IPS-18c (cell line): ENCODE results near the gene RUNX3.

Experiments
- H3K4me3 ChIP-seq: 2 replicates; pipeline ENCODE4 v1.7.0; 2013; ENCODE audit warnings: low read depth, mild to moderate bottlenecking, low read length, moderate library complexity; ENCODE audit not compliant: insufficient read depth
- H3K9me3 ChIP-seq: one replicate; pipeline ENCODE4 v1.6.1; 2013; ENCODE audit warnings: mild to moderate bottlenecking, low read length, moderate library complexity; ENCODE audit not compliant: control insufficient read depth, insufficient read depth

Gene RUNX3

DNA sequence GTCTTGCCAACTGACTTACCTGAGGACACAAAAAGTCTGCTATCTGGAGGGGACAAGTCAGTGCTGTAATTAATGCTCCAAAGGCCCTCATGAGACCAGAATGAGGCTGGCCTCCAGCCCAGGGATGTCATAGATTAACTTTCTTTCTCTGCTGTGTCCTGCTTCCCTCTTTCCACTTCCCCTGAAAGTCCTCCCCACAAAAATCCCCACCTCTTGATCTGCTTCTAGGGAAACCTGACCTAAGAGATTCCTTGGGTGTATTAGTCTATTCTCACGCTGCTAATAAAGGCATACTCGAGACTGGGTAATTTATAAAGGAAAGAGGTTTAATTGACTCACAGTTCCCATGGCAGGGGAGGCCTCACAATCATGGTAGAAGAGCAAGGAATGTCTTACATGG, 39.2 kb downstream of the RUNX3 start:
- no peak overlapping the region for H3K4me3 ChIP-seq
- H3K9me3 ChIP-seq = peaks cover 2% of the 10 kb centered on the region

DNA sequence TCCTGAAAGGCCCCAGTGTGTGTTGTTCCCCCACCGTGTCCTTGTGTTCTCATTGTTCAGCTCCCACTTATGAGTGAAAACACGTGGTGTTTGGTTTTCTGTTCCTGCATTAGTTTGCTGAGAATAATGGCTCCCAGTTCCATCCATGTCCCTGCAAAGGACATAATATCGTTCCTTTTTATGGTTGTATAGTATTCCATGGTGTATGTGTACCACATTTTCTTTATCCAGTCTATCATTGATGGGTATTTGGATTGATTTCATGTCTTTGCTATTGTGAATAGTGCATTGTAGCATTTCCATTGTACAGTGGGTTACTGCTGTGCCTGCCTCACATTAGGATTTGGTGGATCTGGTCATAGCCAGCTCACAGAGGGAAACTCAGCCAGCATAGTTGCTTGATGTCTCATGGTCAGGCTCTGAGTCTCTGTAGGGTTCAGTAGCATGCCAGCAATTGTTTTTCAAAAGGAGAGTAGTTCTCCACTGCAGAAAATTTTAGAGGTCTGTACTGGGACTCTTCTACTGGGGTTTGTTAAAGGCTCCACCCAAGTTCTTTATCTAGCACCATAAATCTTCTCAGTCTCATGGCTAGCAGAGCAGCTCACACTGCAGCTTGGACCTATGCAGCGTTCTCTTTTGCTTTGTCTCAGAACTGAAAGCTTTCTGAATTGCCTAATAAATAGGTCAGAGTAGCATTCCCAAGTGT, 41.0 kb downstream of the RUNX3 start:
- Histone ChIP-seq H3K9me3 (peaks cover 2% of the 10 kb centered on the region), H3K4me3 (no peak overlapping the region)

DNA sequence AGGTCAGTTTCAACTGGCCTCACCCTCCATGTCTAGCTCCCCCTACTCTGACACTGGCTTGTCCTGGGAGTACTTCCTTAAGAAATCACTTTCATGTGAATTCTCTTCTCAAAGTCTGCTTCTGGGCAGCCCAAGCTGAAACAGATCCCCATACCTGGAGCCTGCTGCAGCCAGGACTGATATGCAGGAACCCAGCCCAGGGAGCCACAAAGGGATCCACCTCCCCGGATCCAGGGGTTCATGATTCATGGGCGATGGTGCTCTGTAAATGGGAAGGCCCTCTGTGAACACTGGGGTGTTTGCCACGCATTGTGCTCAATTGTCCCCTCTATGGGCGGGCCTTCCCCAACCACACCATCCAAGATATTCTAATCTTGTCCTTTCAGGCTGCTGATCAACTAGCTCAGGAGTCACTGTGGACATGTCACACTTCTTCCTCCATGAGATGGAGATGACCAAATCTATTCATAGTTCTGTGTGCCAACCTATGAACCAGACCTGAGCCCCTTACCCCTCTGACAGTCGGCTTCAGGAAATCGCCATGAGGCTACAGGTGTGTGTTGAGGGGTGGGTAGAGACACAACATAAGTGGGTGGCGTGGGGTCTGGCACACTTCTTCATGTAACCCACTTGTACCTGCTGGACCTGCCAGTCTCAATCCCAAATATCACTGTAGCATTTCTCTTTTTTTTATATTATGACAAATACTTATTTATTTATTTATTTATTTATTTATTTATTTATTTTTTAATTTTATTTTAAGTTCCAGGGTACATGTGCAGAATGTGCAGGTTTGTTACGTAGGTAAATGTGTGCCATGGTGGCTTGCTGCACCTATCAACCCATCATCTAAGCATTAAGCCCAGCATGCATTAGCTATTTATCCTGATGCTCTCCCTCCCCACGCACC, 41.8 kb downstream of the RUNX3 start:
- Histone ChIP-seq H3K9me3 (peaks cover 2% of the 10 kb centered on the region), H3K4me3 (no peak overlapping the region)

DNA sequence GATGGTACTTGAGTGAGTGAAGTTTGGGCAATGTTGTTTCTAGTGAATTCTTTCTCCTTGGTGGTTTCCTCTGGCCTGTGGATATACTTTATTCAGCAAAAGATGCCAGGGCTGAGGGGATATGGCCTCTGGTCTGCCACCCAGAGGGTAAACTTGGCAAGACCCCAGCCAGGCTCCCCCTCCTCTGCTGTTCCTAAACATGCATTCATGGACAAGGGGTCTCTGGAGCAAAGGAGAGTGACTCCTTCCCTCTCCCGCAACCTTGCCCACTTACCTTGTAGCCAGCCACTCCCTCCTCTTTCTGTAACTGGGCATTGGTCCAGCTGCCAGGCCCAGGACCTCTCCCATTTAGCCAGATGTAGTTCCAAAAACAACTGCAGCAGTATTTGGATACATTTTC, 43.8 kb downstream of the RUNX3 start:
- Histone ChIP-seq H3K9me3 (peaks cover 2% of the 10 kb centered on the region), H3K4me3 (no peak overlapping the region)

DNA sequence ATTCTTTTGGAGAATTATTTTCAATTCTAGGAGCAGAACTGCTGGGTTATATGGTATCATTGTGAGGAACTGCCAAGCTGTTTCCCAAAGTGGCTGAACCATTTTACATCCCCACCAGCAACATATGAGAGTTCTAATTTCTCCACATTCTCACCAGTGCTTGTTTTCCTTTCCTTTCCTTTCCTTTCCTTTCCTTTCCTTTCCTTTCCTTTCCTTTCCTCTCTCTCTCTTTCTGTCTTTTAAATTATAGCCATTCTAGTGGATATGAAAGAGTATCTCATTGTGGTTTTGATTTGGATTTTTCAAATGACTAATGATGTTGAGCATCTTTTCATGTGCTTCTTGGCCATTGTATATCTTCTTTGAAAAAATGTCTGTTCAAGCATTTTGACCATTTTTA, 45.3 kb downstream of the RUNX3 start:
- Histone ChIP-seq H3K9me3 (peaks cover 2% of the 10 kb centered on the region), H3K4me3 (no peak overlapping the region)

DNA sequence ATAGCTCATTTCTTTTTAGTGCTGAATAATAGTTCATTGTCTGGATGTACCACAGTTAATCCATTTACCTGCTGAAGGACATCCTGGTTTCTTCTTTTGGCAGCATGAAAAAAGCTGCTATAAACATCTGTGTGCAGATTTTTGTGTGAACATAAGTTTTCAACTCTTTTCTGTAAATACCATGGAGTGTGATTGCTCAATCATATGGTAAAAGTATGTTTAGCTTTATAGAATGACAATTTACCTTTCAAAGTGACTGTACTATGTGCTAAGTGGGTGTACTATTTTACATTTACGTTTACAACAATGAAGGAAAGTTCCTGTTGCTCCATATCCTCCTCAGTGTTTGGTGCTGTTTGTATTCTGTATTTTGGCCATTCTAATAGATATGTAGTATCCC, 49.0 kb downstream of the RUNX3 start:
- Histone ChIP-seq H3K9me3 (no peaks in the 10 kb centered on the region), H3K4me3 (no peak overlapping the region)

DNA sequence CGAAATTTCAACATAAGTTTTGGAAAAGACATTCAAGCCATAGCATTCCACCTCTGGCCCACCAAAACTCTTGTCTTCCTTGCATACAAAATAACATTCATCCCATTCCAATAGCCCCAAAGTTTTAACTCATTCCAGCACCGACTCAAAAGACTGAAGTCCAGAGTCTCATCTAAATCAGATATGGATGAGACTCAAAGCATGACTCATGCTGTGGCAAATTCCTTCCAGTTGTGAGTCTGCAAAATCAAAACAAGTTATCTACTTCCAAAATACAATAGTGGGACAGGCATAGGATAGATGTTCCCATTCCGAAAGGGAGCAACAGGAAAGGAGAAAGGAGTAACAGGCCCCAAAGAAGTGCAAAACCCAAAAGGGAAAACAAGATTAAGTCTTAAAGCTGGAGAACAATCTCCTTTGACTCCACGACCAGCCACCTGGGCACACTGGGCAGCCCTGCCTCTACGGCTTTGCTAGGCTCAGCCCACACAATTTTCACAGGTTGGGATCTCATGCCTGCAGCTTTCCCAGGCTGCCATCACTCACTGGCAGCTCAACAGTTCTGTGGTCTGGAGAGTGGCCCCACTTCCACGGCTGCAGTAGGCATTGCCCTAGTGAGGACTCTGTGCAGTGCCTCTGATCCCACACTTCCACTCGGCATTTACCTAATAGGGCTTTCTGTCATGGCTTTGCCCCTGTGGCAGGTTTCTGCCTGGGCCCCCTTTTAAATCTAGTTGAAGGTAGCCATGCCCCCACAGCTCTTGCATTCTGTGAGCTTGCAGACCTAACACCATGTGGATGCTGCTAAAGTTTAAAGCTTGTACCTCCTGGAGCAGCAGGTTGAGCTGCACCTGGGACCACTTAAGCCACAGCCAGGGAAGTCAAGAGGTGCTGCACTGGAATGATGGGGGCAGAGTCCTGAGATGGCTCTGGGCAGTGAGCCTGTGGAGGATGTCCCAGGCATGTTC, 51.0 kb downstream of the RUNX3 start:
- Histone ChIP-seq H3K9me3 (no peaks in the 10 kb centered on the region), H3K4me3 (no peak overlapping the region)

DNA sequence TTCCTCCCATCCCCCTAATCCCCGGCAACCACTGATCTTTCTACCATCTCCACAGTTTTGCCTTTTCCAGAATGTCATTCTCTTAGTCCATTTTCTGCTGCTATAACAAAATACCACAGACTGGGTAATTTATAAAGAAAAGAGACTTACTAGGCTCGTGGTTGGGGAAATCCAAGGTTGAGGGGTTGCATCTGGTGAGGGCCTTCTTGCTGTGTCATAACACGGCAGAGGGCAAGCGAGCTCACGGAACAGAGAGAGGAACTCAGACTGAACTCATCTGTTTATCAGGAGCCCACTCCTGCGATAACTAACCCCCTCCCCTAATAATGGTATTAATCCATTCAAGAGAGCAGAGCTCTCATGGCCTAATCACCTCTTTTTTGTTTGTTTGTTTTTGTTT, 52.0 kb downstream of the RUNX3 start:
- no peaks in the 10 kb centered on the region for H3K9me3 ChIP-seq
- H3K4me3 ChIP-seq = no peak overlapping the region

DNA sequence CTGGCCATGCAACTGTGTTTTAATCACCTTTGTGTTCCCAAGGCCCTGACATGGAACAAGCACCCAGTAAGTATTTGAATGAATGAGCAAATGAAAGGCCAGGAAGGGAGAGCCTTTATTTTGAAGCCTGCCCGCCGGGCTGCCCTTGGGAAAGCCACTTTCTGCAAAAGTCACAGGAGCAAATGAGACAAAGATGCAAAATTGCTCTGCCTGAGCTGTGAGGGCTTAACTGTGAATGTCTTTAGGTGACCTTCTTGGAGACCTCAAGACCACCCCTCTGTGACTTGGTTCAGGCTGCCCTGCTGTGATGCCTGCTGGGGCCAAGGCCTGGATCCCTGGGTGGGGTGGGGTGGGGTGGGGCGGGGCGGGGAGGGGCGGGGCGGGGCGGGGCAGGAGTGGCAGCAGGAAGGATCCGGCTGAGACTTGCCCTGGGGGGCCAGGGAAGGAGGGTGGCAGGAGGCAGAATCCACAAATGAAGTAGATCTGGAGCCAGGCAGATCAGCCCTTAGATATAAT, 54.0 kb downstream of the RUNX3 start:
- H3K4me3 ChIP-seq = no peak overlapping the region
- H3K9me3 ChIP-seq = no peaks in the 10 kb centered on the region

DNA sequence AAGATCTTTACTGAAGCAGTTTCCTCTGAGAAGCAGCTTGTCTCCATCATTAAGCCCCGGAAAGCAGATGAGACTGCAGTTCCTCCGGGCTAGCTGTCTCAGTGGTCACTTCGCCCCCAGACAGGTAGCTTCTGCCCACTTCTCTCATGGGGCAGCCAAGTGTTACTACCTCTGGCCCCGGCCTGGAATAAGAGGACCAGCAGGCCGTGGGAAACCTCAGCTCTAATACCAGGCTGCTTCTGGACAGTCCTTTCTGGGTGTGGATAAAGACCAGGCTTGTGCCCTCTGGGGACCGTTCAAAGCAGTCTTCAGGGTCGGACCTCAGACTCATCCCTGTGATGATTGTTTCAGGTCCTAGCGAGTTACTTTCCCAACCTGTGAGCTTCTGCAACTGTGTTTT, 54.8 kb downstream of the RUNX3 start:
- H3K9me3 ChIP-seq = no peaks in the 10 kb centered on the region
- H3K4me3 ChIP-seq = no peak overlapping the region

DNA sequence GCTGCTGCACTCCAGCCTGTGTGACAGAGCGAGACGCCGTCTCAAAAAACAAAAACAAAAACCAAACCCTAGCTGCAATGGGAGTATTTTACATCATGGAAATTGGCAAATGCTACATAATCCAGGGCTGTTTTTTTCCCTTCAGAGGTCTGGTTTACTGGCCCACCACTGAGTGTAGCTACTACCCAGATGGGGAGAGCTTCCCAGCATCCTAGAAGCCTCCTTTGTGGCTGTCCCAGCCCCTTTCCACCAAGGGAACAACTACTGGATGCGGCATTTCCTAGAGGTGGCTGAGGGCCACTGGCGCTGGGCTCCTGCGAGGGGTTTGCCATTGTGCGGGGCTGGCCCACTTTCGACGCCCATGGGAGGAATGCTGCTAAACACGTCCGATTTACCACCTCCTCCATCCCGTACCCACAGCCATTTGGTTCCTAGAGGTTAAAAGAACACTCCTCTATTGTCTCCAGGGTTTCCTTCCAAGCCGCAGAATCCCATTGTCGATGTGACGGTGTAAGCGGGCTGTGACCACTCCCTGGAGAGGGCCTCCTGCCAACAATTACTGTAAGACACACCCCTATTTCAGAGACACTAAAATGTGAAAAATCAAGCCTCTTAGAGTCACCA, 55.4 kb downstream of the RUNX3 start:
- Histone ChIP-seq H3K4me3 (no peak overlapping the region), H3K9me3 (no peaks in the 10 kb centered on the region)

DNA sequence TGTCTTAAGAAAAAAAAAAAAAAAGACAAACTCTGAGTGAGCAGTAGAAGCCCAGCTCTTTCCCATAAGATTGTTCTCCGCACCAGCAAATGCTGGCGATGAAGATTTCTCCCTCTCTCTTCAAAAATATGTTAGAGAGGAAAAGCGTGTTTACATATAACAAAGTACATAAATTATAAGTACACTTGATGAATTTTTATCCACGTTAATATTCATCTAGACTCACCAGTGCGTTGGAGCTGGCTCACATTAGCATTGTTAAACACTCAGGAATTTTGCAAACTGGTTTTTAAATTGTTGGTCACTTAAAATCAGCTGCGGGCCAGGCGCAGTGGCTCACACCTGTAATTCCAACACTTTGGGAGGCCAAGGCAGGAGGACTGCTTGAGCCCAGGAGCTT, 56.0 kb downstream of the RUNX3 start:
- no peaks in the 10 kb centered on the region for H3K9me3 ChIP-seq
- H3K4me3 ChIP-seq = no peak overlapping the region

DNA sequence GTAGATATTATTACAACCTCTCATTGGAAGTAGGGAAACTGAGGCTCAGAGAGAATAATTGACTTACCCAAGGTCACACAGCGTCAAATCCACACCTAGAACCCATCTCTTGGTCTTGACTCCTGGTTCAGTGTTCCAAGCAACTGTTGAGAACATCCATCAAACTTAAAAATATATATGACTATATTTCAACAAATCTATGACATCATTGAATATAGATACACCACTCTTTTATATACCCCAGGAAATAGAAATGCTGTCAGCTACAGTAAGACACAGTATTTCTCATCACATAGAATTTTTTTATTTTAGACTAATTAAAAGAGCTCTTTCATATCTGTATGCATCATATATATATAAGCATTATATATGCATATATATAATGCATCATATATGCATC, 56.9 kb downstream of the RUNX3 start:
- no peaks in the 10 kb centered on the region for H3K9me3 ChIP-seq
- H3K4me3 ChIP-seq = no peak overlapping the region

DNA sequence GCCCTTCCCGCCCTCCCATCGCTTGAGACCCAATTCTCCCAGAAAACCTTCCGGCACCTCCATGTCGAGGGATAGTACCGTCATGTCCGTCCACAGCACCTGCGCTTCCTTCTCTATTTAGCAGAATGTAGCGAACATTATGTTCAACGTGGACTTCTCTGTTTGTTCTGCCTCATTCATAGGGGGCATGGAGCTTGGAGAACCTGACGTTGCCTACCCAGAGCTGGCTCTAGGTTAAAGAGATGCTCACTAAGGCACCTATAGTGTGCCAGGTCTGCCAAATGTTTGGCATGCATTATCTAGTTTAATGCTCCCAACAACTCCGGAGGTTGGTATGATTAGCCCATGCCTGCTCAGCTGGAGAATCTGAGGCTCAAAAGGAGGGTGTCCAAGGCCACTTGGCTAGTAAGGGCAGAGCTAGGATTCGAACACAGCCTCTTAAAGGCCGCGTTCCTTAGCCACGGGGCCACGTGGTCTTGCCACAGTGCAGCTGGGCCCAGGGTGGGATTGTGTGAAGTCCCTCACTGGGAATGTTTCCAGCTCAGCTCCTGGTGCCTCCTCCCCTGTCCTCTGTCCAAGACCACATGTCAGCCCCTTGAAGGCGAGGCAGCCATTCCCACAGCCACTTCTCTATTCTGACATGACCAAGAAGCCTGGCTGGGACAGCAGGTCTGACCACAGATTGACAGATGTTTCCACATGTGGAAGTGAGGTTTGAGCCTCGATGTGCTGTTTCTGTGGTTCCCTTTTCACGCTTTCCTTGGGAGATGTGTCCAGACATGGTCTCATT, 57.8 kb downstream of the RUNX3 start:
- Histone ChIP-seq H3K9me3 (no peaks in the 10 kb centered on the region), H3K4me3 (no peak overlapping the region)

DNA sequence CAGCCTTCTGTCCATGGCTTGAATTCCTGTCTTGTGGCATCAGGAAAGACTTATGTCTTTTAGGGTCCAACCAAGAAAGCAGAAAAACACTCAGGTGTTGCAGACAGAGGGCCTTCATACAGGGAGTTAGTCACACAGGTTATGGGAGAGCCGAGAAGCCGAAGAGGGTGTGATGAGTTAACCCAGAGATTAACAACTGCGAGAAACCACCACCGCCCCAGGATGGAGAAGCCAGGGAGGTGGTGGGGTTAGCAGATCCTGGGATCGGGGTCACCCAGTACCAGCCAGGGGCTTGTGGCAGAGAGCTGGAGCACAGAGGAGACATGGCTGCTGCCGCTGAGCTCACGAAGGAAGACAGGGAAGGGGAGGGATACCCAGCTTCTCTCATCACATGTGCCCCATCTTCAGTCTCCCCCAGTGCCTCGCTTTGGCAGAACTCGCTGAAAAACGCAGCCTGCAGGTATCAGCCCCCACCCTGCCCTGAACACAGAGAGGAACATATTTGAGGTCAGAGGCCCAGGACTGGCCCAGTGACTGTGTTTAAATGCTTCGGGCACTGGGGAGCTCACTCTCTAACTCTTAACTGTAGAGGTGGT, 58.7 kb downstream of the RUNX3 start:
- no peaks in the 10 kb centered on the region for H3K9me3 ChIP-seq
- H3K4me3 ChIP-seq = no peak overlapping the region
